Measurements from ENCODE around the gene SUSD4.

- TF ChIP-seq ZNF24 (IDR thresholded peaks at IDR 0.05) (no peak), EZH2 (IDR thresholded peaks at IDR 0.05; ENCODE audit: borderline replicate concordance, control insufficient read depth, low read depth, low read length) (no peak)
These were observed 113.9 kb downstream of the SUSD4 start for GRCh38 chr1:223249854-223250631.

All from GM12878 (cell line).